Measurements from ENCODE around the gene PALD1.

PALD1 gene

DNA sequence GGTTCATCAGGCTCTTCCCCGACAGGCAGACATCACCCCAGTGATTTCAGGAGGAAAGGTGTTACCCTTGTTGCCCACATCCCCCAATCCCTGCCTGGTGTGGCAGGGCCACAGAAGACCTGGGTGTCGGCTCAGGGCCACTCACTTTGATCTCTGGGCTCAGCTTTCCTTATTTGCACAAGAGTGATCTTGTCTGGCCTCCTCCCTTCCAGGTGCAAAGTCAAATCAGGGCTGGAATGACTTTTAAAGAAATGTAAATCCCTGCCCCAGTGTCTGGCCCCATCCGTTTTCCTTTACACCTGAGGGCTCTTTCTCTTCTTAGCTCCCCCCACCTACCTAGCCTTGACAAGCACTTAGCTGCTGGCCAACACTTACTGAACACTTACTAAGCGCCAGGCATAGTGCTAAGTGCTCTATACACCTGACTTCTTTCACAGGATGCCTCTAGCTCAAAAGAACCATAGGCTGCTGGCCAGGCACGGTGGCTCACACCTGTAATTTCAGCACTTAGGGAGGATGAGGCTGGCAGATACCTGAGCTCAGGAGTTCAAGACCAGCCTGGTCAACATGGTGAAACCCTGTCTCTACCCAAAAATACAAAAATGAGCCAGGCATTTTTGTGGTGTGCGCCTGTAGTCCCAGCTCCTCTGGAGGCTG, 36.1 kb upstream of the PALD1 start:
- Histone ChIP-seq H3K4me1 (ENCODE audit: control insufficient read depth, insufficient read depth, low read length) (peaks cover 10% of the 10 kb centered on the region), H3K9ac (ENCODE audit: low read length) (no peak overlapping the region), H3K27me3 (ENCODE audit: control insufficient read depth, insufficient read depth, low read length) (peaks cover 16% of the 10 kb centered on the region), H3K27ac (ENCODE audit: low read depth, low read length) (no peak overlapping the region), H3K36me3 (ENCODE audit: control insufficient read depth, insufficient read depth, low read length) (no peaks in the 10 kb centered on the region), H3K4me3 (ENCODE audit: low read length) (no peak overlapping the region)

DNA sequence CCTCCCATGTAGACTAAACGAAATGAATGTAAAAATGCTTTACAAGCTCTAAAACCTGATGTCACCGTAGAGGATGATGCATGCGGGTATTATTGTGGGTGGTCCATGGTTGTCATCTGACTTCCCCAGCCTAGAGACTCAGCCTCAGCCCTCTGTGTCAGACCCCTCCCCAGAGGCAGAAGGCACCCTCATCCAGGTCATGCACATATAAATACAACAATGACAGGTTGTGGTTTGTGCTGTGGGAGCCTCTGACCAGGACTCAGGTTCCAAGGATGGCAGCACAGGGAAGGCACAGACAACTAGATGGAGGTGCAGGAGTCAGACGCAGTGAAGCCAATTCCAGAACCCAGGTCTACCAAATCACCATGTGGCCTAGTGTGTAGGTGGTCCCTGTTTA, 33.8 kb upstream of the PALD1 start:
- H3K36me3 ChIP-seq (ENCODE audit: control insufficient read depth, insufficient read depth, low read length) = no peaks in the 10 kb centered on the region
- H3K27ac ChIP-seq (ENCODE audit: low read depth, low read length) = no peak overlapping the region
- peaks cover 16% of the 10 kb centered on the region for H3K27me3 ChIP-seq (ENCODE audit: control insufficient read depth, insufficient read depth, low read length)
- peaks cover 18% of the 10 kb centered on the region for H3K4me1 ChIP-seq (ENCODE audit: control insufficient read depth, insufficient read depth, low read length)
- H3K9ac ChIP-seq (ENCODE audit: low read length) = no peak overlapping the region
- no peak overlapping the region for H3K4me3 ChIP-seq (ENCODE audit: low read length)

DNA sequence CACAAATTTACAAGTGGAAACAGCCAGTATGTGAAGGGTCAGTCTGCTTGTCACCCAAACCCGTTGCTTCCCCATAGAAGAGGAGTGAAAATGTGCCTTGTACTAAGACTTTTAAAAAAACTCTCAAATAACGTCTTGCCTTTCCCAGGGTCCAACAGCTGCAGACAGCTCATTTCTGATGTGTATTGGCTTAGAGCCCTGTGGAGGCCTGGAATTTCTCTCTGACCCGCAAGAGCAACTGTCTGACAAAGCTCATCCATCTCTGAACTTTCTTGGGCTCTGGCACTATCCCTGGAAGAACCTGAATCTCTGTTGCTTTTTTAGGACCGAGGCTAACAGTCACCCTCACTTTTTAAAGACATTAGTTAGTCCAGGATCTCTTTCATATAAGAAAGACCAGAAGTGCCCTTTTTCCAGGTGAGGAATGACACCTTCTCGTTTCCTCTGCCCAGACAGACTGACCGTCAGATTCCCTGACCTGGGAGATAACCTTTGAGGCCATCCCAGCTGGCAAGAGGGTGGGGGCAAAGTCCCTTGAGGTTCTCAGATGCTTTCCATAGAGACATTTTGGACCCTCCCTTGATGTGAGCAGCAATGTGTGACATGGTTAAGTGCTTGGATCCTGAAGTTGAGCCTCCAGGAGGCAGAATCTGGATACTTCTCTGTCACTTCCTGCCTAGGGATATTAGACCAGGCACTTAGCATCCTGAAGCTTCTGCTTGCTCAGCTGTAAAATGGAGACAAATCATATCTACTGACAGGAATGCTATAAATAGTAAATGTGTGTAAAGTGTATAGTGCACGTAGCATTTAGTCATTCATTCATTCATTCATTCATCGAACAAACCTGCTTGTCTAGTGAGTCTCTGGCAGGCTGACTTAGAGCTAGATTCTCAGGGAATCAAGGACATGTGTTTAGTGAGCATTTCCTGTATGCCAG, 32.6 kb upstream of the PALD1 start:
- Histone ChIP-seq H3K36me3 (ENCODE audit: control insufficient read depth, insufficient read depth, low read length) (no peaks in the 10 kb centered on the region), H3K27ac (ENCODE audit: low read depth, low read length) (peak overlapping the region; percentile 51), H3K4me1 (ENCODE audit: control insufficient read depth, insufficient read depth, low read length) (peaks cover 18% of the 10 kb centered on the region), H3K9ac (ENCODE audit: low read length) (no peak overlapping the region), H3K4me3 (ENCODE audit: low read length) (no peak overlapping the region), H3K27me3 (ENCODE audit: control insufficient read depth, insufficient read depth, low read length) (peaks cover 13% of the 10 kb centered on the region)

GRCh38 chr10:70448236-70448635, 30.3 kb upstream of the PALD1 start:
- Histone ChIP-seq H3K4me1 (ENCODE audit: control insufficient read depth, insufficient read depth, low read length) (peaks cover 16% of the 10 kb centered on the region), H3K4me3 (ENCODE audit: low read length) (no peak overlapping the region), H3K36me3 (ENCODE audit: control insufficient read depth, insufficient read depth, low read length) (no peaks in the 10 kb centered on the region), H3K27me3 (ENCODE audit: control insufficient read depth, insufficient read depth, low read length) (no peaks in the 10 kb centered on the region), H3K9ac (ENCODE audit: low read length) (no peak overlapping the region), H3K27ac (ENCODE audit: low read depth, low read length) (no peak overlapping the region)

DNA sequence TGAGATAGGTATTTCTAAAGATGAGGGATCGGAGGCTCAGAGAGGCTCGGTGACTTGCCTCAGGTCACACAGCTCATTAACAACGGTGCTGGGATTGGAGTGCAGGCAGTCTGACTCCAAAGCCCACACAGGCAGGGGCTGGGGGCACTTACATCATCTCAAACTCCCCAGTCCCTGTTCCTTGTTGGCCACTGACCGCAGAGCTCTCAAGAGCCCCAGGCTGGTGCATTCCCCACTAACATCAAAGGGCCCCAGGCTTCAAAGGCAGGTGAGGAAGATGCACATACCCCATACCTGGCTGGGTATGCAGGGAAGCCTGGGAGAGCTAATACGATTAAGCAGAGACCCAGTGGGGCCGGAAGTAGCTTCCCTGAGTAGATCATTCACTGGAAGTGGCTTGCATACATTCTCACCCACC, 23.3 kb upstream of the PALD1 start:
- no peaks in the 10 kb centered on the region for H3K27me3 ChIP-seq (ENCODE audit: control insufficient read depth, insufficient read depth, low read length)
- peaks cover 9% of the 10 kb centered on the region for H3K4me1 ChIP-seq (ENCODE audit: control insufficient read depth, insufficient read depth, low read length)
- H3K36me3 ChIP-seq (ENCODE audit: control insufficient read depth, insufficient read depth, low read length) = no peaks in the 10 kb centered on the region
- no peak overlapping the region for H3K9ac ChIP-seq (ENCODE audit: low read length)
- no peak overlapping the region for H3K4me3 ChIP-seq (ENCODE audit: low read length)
- H3K27ac ChIP-seq (ENCODE audit: low read depth, low read length) = no peak overlapping the region

DNA sequence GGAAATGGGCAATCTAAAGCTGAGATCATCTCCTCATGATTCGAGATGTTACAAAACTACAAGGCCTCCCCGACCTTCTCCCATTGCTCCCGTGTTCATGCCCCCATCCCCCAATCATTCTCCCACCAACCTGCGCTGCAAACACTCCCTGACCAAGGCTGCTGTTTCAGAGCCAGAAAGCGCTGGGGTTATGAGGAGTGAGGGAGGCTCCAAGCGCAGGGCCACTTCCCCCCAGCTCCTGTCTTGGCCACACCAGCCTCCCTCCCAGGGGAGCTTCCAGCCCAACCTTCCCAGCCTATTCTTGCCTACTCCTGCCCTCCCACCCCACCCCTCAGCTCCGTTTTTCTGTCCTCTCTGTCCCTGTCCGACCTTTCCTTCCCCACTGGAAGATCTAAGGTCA, 22.4 kb upstream of the PALD1 start:
- Histone ChIP-seq H3K4me3 (ENCODE audit: low read length) (no peak overlapping the region), H3K27me3 (ENCODE audit: control insufficient read depth, insufficient read depth, low read length) (no peaks in the 10 kb centered on the region), H3K9ac (ENCODE audit: low read length) (no peak overlapping the region), H3K27ac (ENCODE audit: low read depth, low read length) (no peak overlapping the region), H3K36me3 (ENCODE audit: control insufficient read depth, insufficient read depth, low read length) (no peaks in the 10 kb centered on the region), H3K4me1 (ENCODE audit: control insufficient read depth, insufficient read depth, low read length) (peaks cover 9% of the 10 kb centered on the region)

GRCh38 chr10:70457759-70458305, 20.7 kb upstream of the PALD1 start:
- Histone ChIP-seq H3K27ac (ENCODE audit: low read depth, low read length) (peak overlapping the region; percentile 94), H3K4me1 (ENCODE audit: control insufficient read depth, insufficient read depth, low read length) (peaks cover 12% of the 10 kb centered on the region), H3K36me3 (ENCODE audit: control insufficient read depth, insufficient read depth, low read length) (no peaks in the 10 kb centered on the region), H3K4me3 (ENCODE audit: low read length) (peak overlapping the region; percentile 63), H3K27me3 (ENCODE audit: control insufficient read depth, insufficient read depth, low read length) (no peaks in the 10 kb centered on the region), H3K9ac (ENCODE audit: low read length) (no peak overlapping the region)

DNA sequence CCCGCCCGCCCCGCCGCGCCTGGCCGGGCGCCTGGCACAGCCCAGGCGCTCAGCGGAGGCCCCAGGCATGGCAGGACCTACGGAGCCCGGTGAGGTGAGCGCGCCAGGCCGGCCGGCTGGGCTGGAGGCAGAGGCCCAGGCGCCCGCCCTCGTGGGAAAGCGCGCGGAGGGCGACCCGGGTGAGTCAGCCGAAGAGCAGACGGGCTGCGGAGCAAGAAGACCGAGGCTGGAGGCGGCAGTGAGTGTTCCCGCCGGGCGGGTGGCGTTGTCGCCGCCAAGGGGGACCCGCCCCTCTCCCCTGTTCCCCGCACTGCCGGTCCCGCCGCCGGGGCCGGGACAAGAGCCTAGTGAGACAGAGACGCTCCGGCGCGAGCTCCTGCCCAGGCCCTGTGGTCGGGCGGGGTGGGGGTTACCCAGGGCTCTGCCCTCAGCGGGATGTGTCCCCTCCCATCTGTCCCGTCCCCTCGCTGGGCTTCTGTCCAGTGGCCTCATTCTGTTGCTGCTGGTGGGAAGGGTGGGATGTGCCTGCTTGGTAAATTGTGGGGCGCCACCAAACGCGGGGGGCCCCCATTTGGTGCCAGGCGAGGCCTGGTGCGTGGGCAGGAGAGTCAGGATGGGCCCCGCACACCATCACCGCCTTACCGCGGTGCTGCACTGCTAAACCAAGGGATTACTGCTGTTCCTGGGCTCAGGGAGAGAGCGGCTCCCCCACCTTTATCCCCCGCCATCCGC, 20.1 kb upstream of the PALD1 start:
- peaks cover 12% of the 10 kb centered on the region for H3K4me1 ChIP-seq (ENCODE audit: control insufficient read depth, insufficient read depth, low read length)
- no peaks in the 10 kb centered on the region for H3K27me3 ChIP-seq (ENCODE audit: control insufficient read depth, insufficient read depth, low read length)
- no peaks in the 10 kb centered on the region for H3K36me3 ChIP-seq (ENCODE audit: control insufficient read depth, insufficient read depth, low read length)
- H3K27ac ChIP-seq (ENCODE audit: low read depth, low read length) = peak overlapping the region; percentile 94
- H3K4me3 ChIP-seq (ENCODE audit: low read length) = peak overlapping the region; percentile 63
- H3K9ac ChIP-seq (ENCODE audit: low read length) = peak overlapping the region; percentile 49

DNA sequence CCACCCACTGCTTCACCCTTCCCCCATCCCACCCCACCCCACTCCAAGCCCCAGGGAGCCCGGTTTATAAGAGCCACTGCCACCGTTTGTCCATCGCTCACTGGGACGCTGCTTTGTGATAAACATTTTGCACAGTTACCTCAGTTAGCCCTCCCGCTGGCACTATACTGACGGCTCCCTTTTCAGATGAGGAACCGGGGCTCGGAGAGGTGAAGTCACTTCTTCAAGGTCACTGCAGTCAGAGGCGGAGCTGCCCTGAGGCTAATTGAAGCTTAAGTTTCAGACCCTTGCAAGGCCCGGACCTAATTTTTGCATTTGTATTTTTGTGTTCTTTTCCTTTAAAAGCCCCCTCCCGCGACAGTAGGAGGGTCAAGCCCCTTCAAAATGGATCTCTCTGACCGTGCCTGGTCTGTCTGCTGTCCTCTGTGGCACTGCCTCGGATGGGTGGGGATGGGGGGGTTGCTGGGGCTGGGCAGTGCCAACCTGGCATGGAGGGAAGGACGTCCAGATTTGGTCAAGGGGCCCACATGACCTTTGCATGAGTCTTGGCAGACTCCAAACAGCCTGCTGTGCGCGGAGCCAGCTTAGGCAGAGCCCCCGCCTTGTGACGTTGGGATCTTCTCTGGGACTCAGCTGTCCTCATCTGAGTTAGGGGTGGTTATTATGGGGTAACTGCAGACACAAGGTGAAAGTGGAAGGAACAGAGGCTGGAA, 19.4 kb upstream of the PALD1 start:
- no peak overlapping the region for H3K9ac ChIP-seq (ENCODE audit: low read length)
- no peak overlapping the region for H3K4me3 ChIP-seq (ENCODE audit: low read length)
- H3K4me1 ChIP-seq (ENCODE audit: control insufficient read depth, insufficient read depth, low read length) = peaks cover 12% of the 10 kb centered on the region
- H3K27ac ChIP-seq (ENCODE audit: low read depth, low read length) = peak overlapping the region; percentile 94
- H3K36me3 ChIP-seq (ENCODE audit: control insufficient read depth, insufficient read depth, low read length) = no peaks in the 10 kb centered on the region
- no peaks in the 10 kb centered on the region for H3K27me3 ChIP-seq (ENCODE audit: control insufficient read depth, insufficient read depth, low read length)

DNA sequence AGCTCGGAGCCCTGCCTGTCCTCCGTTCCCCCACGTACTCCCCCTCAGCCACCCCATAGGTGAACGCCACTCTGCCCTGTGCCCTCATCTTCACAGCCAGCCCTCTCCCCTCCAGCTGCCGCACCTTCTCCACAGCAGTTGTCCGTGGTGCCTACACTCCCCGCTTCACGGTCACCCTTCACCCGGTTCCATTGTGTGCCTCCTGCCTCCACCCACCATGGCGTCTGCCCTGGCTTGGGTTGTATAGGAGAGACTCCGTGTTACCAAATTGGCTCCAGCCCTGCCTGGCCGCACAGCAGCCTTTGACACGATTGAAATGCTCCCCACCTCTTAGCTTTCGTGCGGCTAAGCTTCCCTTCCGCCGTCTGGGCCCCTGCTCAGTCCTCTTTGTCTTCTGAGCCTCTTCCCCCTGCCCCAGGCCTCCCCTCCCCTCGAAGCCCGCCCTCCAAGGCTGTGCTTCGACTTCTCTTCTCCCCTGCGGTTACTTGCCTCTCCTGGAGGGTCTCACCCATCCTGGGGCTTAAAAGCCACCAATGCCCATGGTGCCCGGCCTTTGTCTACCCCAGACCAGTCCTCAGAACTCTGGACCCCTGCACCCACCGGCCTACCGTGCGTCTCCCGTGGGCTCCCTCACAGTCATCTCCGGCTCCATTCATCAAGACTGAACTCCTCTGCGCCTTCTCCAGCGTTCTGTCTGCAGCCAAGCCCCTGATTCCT, 18.6 kb upstream of the PALD1 start:
- Histone ChIP-seq H3K27ac (ENCODE audit: low read depth, low read length) (peak overlapping the region; percentile 94), H3K27me3 (ENCODE audit: control insufficient read depth, insufficient read depth, low read length) (no peaks in the 10 kb centered on the region), H3K4me1 (ENCODE audit: control insufficient read depth, insufficient read depth, low read length) (peaks cover 12% of the 10 kb centered on the region), H3K9ac (ENCODE audit: low read length) (no peak overlapping the region), H3K4me3 (ENCODE audit: low read length) (no peak overlapping the region), H3K36me3 (ENCODE audit: control insufficient read depth, insufficient read depth, low read length) (no peaks in the 10 kb centered on the region)

Data from rectal smooth muscle tissue (tissue), 1 donor.